ENCODE measurements around the gene DOCK3. TPM values are rescaled to one million over a fixed set of nuclear protein-coding genes. Genes with fewer than 3 reads are reported as not detected.

The DOCK3 gene
- polyA plus RNA-seq, 2 of the 4 experiments (the other 2 are of a cell fraction): 0.40 to 0.46 TPM

GRCh38 chr3:51137715-51138114 lies 463.0 kb downstream of the DOCK3 start:
- ChIA-PET CTCF (no interaction called here), POLR2A (no interaction called here)
- FAIRE-seq (no peak), ATAC-seq (no peak), DNase-seq (ENCODE audit: low read depth in 1 of 2, low spot score in 1 of 2) (no peak)
- no peak overlapping the region for H3K4me3 ChIP-seq
- H3K27ac ChIP-seq: no peak overlapping the region
- TF ChIP-seq E2F6 (IDR thresholded peaks at IDR 0.05; ENCODE audit: borderline replicate concordance, low read depth): no peak
- no peak for TF ChIP-seq ELK1 (IDR thresholded peaks at IDR 0.05; ENCODE audit: low read depth, low read length)
- no peak for TF ChIP-seq USF2 (IDR thresholded peaks at IDR 0.05)
- no peak for TF ChIP-seq CHD2 (IDR thresholded peaks at IDR 0.05; ENCODE audit: low read length, partially characterized antibody)
- no peak for TF ChIP-seq NR3C1 (IDR thresholded peaks at IDR 0.05)
- no peaks in the 10 kb centered on the region for H3K9me3 ChIP-seq
- 8% methylated on average over 1 of the region's 1 CpG for WGBS (ENCODE audit: missing lambda C conversion rate)
- H3K4me2 ChIP-seq: no peak overlapping the region
- H3K4me1 ChIP-seq: no peaks in the 10 kb centered on the region

GRCh38 chr3:51139616-51140015 lies 464.9 kb downstream of the DOCK3 start:
- ATAC-seq (no peak), FAIRE-seq (no peak), DNase-seq (ENCODE audit: low read depth in 1 of 2, low spot score in 1 of 2) (no peak)
- Histone ChIP-seq H3K4me1 (no peaks in the 10 kb centered on the region), H3K27ac (no peak overlapping the region), H3K4me3 (no peak overlapping the region), H3K4me2 (no peak overlapping the region), H3K9me3 (no peaks in the 10 kb centered on the region)
- TF ChIP-seq NR3C1 (IDR thresholded peaks at IDR 0.05): no peak
- no peak for TF ChIP-seq FOXS1 (CRISPR knock-in tag; IDR thresholded peaks at IDR 0.05)
- TF ChIP-seq HEYL (CRISPR knock-in tag; IDR thresholded peaks at IDR 0.05): no peak
- TF ChIP-seq CBX2 (IDR thresholded peaks at IDR 0.05; ENCODE audit: borderline replicate concordance, low read depth): no peak
- TF ChIP-seq ELK1 (IDR thresholded peaks at IDR 0.05; ENCODE audit: low read depth, low read length): no peak
- TF ChIP-seq RARB (CRISPR knock-in tag; IDR thresholded peaks at IDR 0.05): no peak
- no peak for TF ChIP-seq RNF2 (IDR thresholded peaks at IDR 0.05; ENCODE audit: borderline replicate concordance, low read depth)
- no peak for TF ChIP-seq PHF8 (IDR thresholded peaks at IDR 0.05; ENCODE audit: borderline replicate concordance, low read depth)
- TF ChIP-seq E2F6 (IDR thresholded peaks at IDR 0.05; ENCODE audit: borderline replicate concordance, low read depth): no peak
- no peak for TF ChIP-seq ZNF302 (CRISPR knock-in tag; IDR thresholded peaks at IDR 0.05)
- TF ChIP-seq RCOR1 (IDR thresholded peaks at IDR 0.05; ENCODE audit: low read depth, low read length): no peak
- TF ChIP-seq BHLHE40 (IDR thresholded peaks at IDR 0.05; ENCODE audit: low read depth, low read length): no peak
- ChIA-PET POLR2A (no interaction called here), CTCF (no interaction called here)
- 0% methylated on average over 1 of the region's 1 CpG for WGBS (ENCODE audit: missing lambda C conversion rate)

GRCh38 chr3:51141573-51141972 lies 466.8 kb downstream of the DOCK3 start:
- ATAC-seq (no peak), FAIRE-seq (no peak), DNase-seq (ENCODE audit: low read depth in 1 of 2, low spot score in 1 of 2) (no peak)
- WGBS (ENCODE audit: missing lambda C conversion rate): 2% methylated on average over 2 of the region's 2 CpGs
- no peak overlapping the region for H3K4me2 ChIP-seq
- ChIA-PET POLR2A (no interaction called here), CTCF (interaction anchor here (1.0 kb wide), 1 partner anchor 41 kb away, joined by 3 read pairs; no protein-coding TSS in a partner anchor)
- no peak overlapping the region for H3K27ac ChIP-seq
- no peak overlapping the region for H3K4me3 ChIP-seq
- TF ChIP-seq RNF2 (IDR thresholded peaks at IDR 0.05; ENCODE audit: borderline replicate concordance, low read depth) (no peak), HES2 (IDR thresholded peaks at IDR 0.05) (no peak)
- H3K9me3 ChIP-seq: no peaks in the 10 kb centered on the region
- no peaks in the 10 kb centered on the region for H3K4me1 ChIP-seq

Measured in A549 (cell line).